Measurements from ENCODE around the gene IL9. TPM values are rescaled to one million over a fixed set of nuclear protein-coding genes. Genes with fewer than 3 reads are reported as not detected.

IL9 gene
- polyA plus RNA-seq, 4 donors: not detected

- no peak for DNase-seq (ENCODE audit: low read depth in 4 of 4, low spot score in 3 of 4)
Observed at GRCh38 chr5:135894276-135894675, 1.4 kb downstream of the IL9 start.

- no peak for DNase-seq (ENCODE audit: low read depth in 4 of 4, low spot score in 3 of 4)
Observed at GRCh38 chr5:135891791-135892190, 3.9 kb downstream of the IL9 start.

- DNase-seq (ENCODE audit: low read depth in 4 of 4, low spot score in 3 of 4): no peak
Observed at GRCh38 chr5:135891268-135891667, 4.4 kb downstream of the IL9 start.

GRCh38 chr5:135890867-135891266, 4.8 kb downstream of the IL9 start:
- DNase-seq (ENCODE audit: low read depth in 4 of 4, low spot score in 3 of 4): no peak

- no peak for DNase-seq (ENCODE audit: low read depth in 4 of 4, low spot score in 3 of 4)
Observed at GRCh38 chr5:135890296-135890695, 5.3 kb downstream of the IL9 start.

GRCh38 chr5:135887881-135888614, 7.6 kb downstream of the IL9 start:
- DNase-seq (ENCODE audit: low read depth in 4 of 4, low spot score in 3 of 4): no peak

- DNase-seq (ENCODE audit: low read depth in 4 of 4, low spot score in 3 of 4): peak; percentile 39 to 56 (median 54)
Observed at GRCh38 chr5:135887447-135887864, 8.2 kb downstream of the IL9 start.

GRCh38 chr5:135886136-135886535, 9.5 kb downstream of the IL9 start:
- DNase-seq (ENCODE audit: low read depth in 4 of 4, low spot score in 3 of 4): no peak

- DNase-seq (ENCODE audit: low read depth in 4 of 4, low spot score in 3 of 4): no peak
Observed at GRCh38 chr5:135885031-135885430, 10.6 kb downstream of the IL9 start.

- no peak for DNase-seq (ENCODE audit: low read depth in 4 of 4, low spot score in 3 of 4)
Observed at GRCh38 chr5:135883441-135883840, 12.2 kb downstream of the IL9 start.

GRCh38 chr5:135883026-135883425, 12.6 kb downstream of the IL9 start:
- DNase-seq (ENCODE audit: low read depth in 4 of 4, low spot score in 3 of 4): no peak

GRCh38 chr5:135881819-135882218, 13.8 kb downstream of the IL9 start:
- DNase-seq (ENCODE audit: low read depth in 4 of 4, low spot score in 3 of 4): no peak

- DNase-seq (ENCODE audit: low read depth in 4 of 4, low spot score in 3 of 4): no peak
Observed at GRCh38 chr5:135881244-135881643, 14.4 kb downstream of the IL9 start.

GRCh38 chr5:135880801-135881200, 14.8 kb downstream of the IL9 start:
- no peak for DNase-seq (ENCODE audit: low read depth in 4 of 4, low spot score in 3 of 4)

GRCh38 chr5:135880278-135880677, 15.4 kb downstream of the IL9 start:
- no peak for DNase-seq (ENCODE audit: low read depth in 4 of 4, low spot score in 3 of 4)

- DNase-seq (ENCODE audit: low read depth in 4 of 4, low spot score in 3 of 4): no peak
Observed at GRCh38 chr5:135879591-135879990, 16.1 kb downstream of the IL9 start.

GRCh38 chr5:135878156-135878620, 17.5 kb downstream of the IL9 start:
- no peak for DNase-seq (ENCODE audit: low read depth in 4 of 4, low spot score in 3 of 4)

- DNase-seq (ENCODE audit: low read depth in 4 of 4, low spot score in 3 of 4): no peak
Observed at GRCh38 chr5:135877570-135878155, 18.0 kb downstream of the IL9 start.

- no peak for DNase-seq (ENCODE audit: low read depth in 4 of 4, low spot score in 3 of 4)
Observed at GRCh38 chr5:135876146-135876545, 19.5 kb downstream of the IL9 start.

GRCh38 chr5:135875567-135875966, 20.1 kb downstream of the IL9 start:
- DNase-seq (ENCODE audit: low read depth in 4 of 4, low spot score in 3 of 4): no peak

- DNase-seq (ENCODE audit: low read depth in 4 of 4, low spot score in 3 of 4): no peak
Observed at GRCh38 chr5:135874461-135874860, 21.2 kb downstream of the IL9 start.

- DNase-seq (ENCODE audit: low read depth in 4 of 4, low spot score in 3 of 4): no peak
Observed at GRCh38 chr5:135873831-135874230, 21.8 kb downstream of the IL9 start.

Measured in left renal pelvis (tissue), 4 donors.